HEK293 (cell line): ENCODE results near the gene RITA1.

ENCODE experiments used
- BCL11A ChIP-seq: fragments of 450-650 bp; formaldehyde crosslinking; IDR thresholded peaks from 2 replicates; pipeline ENCODE4 v1.5.1; 2016; ENCODE audit warnings: low read depth, missing biosample characterization, missing genetic modification characterization
- GLI2 ChIP-seq: fragments of 450-650 bp; formaldehyde crosslinking; IDR thresholded peaks from 2 replicates; pipeline ENCODE4; 2017; ENCODE audit warnings: missing biosample characterization, missing genetic modification characterization, low read depth, borderline replicate concordance
- IKZF3 ChIP-seq: fragments of 450-650 bp; IDR thresholded peaks from 2 replicates; pipeline ENCODE4 v1.5.0; 2018; ENCODE audit warnings: missing biosample characterization, mild to moderate bottlenecking, missing genetic modification characterization, moderate library complexity
- KLF8 ChIP-seq: fragments of 450-650 bp; formaldehyde crosslinking; IDR thresholded peaks from 2 replicates; pipeline ENCODE4 v1.5.1; 2016; ENCODE audit warnings: missing biosample characterization, missing genetic modification characterization
- PRDM1 ChIP-seq: fragments of 450-650 bp; formaldehyde crosslinking; IDR thresholded peaks from 2 replicates; pipeline ENCODE4; 2016; ENCODE audit warnings: missing biosample characterization, missing genetic modification characterization
- ZNF274 ChIP-seq, 2 experiments: fragments of 200-500 bp in 1 of 2; fragments of 450-650 bp in 1 of 2; sonication (Bioruptor generic) in 1 of 2; formaldehyde crosslinking in 1 of 2; IDR thresholded peaks; 2 replicates each; pipeline versions ENCODE4 v1.5.1 to v1.6.1; 2014 to 2016; ENCODE audit warnings: borderline replicate concordance in 1 of 2, inconsistent platforms in 1 of 2, low read length in 1 of 2, missing biosample characterization in 1 of 2, missing genetic modification characterization in 1 of 2
- ZNF514 ChIP-seq: fragments of 450-650 bp; formaldehyde crosslinking; IDR thresholded peaks from 2 replicates; pipeline ENCODE4 v1.5.1; 2016; ENCODE audit warnings: missing biosample characterization, missing genetic modification characterization
- ZNF548 ChIP-seq: fragments of 450-650 bp; formaldehyde crosslinking; IDR thresholded peaks from 2 replicates; pipeline ENCODE4 v1.5.1; 2016; ENCODE audit warnings: missing biosample characterization, missing genetic modification characterization
- ZNF560 ChIP-seq: fragments of 450-650 bp; formaldehyde crosslinking; IDR thresholded peaks from 2 replicates; pipeline ENCODE4 v1.5.1; 2017; ENCODE audit warnings: missing biosample characterization, missing genetic modification characterization, borderline replicate concordance
- TF ChIP-seq, protein P1 (sequence below): fragments of 450-650 bp; formaldehyde crosslinking; IDR thresholded peaks from 2 replicates; pipeline ENCODE4 v1.5.1; 2016; ENCODE audit warnings: missing biosample characterization, missing genetic modification characterization

DNA sequence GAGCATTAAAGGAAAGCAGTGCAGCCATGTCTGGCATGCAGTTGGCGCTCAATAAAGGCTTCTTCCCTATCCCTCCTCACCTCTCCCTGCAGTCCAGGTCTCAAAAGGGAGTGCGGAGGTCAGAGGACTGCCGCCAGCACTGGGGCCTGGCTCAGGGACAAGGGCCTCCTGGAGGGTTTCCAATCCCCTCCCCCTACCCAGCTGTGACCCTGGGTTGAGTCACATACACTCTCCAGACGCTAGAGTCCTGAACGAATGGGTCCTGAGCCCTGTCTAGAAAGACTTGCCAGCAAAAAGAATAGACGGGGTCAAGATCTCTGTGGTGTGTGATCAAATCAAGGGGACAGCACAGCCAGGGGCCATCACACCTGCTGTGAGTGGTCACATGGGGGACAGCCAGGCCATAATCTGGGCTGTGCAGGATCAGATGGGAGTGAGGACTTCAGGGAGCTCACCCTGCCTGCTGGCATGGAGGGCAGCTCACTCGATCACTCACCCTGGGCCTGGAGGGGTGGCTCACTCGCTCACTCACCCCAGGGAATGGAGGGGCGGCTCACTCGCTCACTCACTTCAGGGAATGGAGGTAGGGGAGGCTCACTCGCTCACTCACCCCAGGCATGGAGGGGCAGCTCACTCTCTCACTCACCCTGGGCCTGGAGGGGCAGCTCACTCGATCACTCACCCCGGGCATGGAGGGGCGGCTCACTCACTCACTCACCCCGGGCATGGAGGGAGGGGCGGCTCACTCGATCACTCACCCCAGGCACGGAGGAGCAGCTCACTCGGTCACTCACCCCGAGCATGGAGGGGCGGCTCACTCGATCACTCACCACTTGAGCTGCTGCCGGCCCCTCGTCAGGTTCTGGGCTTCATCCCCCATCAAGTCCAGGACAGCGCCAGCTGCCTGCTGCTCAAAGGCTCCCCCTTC lies 23.2 kb upstream of the RITA1 start:
- TF ChIP-seq ZNF274 (IDR thresholded peaks at IDR 0.05; ENCODE audit: low read length) (no peak), ZNF274 (tag by site-specific recombination; IDR thresholded peaks at IDR 0.05; ENCODE audit: borderline replicate concordance) (no peak), KLF8 (tag by site-specific recombination) (no peak), ZNF548 (tag by site-specific recombination) (no peak), IKZF3 (no peak), PRDM1 (tag by site-specific recombination) (no peak), GLI2 (no peak), ZNF560 (tag by site-specific recombination) (no peak), ZNF514 (tag by site-specific recombination) (no peak), BCL11A (tag by site-specific recombination) (no peak)
- TF ChIP-seq, protein P1, sequence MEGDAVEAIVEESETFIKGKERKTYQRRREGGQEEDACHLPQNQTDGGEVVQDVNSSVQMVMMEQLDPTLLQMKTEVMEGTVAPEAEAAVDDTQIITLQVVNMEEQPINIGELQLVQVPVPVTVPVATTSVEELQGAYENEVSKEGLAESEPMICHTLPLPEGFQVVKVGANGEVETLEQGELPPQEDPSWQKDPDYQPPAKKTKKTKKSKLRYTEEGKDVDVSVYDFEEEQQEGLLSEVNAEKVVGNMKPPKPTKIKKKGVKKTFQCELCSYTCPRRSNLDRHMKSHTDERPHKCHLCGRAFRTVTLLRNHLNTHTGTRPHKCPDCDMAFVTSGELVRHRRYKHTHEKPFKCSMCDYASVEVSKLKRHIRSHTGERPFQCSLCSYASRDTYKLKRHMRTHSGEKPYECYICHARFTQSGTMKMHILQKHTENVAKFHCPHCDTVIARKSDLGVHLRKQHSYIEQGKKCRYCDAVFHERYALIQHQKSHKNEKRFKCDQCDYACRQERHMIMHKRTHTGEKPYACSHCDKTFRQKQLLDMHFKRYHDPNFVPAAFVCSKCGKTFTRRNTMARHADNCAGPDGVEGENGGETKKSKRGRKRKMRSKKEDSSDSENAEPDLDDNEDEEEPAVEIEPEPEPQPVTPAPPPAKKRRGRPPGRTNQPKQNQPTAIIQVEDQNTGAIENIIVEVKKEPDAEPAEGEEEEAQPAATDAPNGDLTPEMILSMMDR (tag by site-specific recombination) = no peak
